Nephron (organoid): Measurements from ENCODE around the gene ASGR2.
"Not testable (repeated sequence)": the region's sequence is repeated elsewhere in the genome, so short reads cannot be mapped to it uniquely, and the experiment has no call there.

ENCODE experiments used
- H3K27ac Mint-ChIP-seq, 3 experiments: 2 replicates each; pipeline ENCODE4 v1.8.0; 2020; ENCODE audit warnings: mixed read lengths in 3 of 3, mild to moderate bottlenecking in 2 of 3, moderate library complexity in 1 of 3
- H3K27me3 Mint-ChIP-seq: 2 replicates; pipeline ENCODE4 v1.8.0; 2021; ENCODE audit warnings: low read depth, mild to moderate bottlenecking, moderate library complexity, mixed read lengths
- H3K36me3 Mint-ChIP-seq: 2 replicates; pipeline ENCODE4 v1.8.0; 2020; ENCODE audit warnings: low read depth, mixed read lengths
- H3K4me1 Mint-ChIP-seq: 2 replicates; pipeline ENCODE4 v1.8.0; 2020; ENCODE audit warnings: mixed read lengths
- H3K4me3 Mint-ChIP-seq, 3 experiments: 2 replicates each; pipeline ENCODE4 v1.8.0; 2020; ENCODE audit warnings: mild to moderate bottlenecking in 3 of 3, mixed read lengths in 3 of 3, moderate library complexity in 2 of 3
- H3K9me3 Mint-ChIP-seq: 2 replicates; pipeline ENCODE4 v1.8.0; 2020; ENCODE audit warnings: mixed read lengths
- CTCF ChIP-seq, 3 experiments: fragments of 200-600 bp; sonication (generic); IDR thresholded peaks; one replicate each; pipeline ENCODE4 v1.5.0; 2021; ENCODE audit warnings: antibody characterized with exemption in 3 of 3; ENCODE audit not compliant: unreplicated experiment in 3 of 3

ASGR2 gene

GRCh38 chr17:7107795-7108559 lies 6.6 kb downstream of the ASGR2 start:
- TF ChIP-seq CTCF (IDR thresholded peaks at IDR 0.05; ENCODE audit: unreplicated experiment in 3 of 3): no peak
- no peak overlapping the region for H3K4me3 Mint-ChIP-seq
- no peaks in the 10 kb centered on the region for H3K4me1 Mint-ChIP-seq
- H3K36me3 Mint-ChIP-seq: no peaks in the 10 kb centered on the region
- H3K27ac Mint-ChIP-seq: no peak overlapping the region
- H3K27me3 Mint-ChIP-seq: peaks cover 9% of the 10 kb centered on the region
- no peaks in the 10 kb centered on the region for H3K9me3 Mint-ChIP-seq

GRCh38 chr17:7107012-7107754 lies 7.4 kb downstream of the ASGR2 start:
- no peak for TF ChIP-seq CTCF (IDR thresholded peaks at IDR 0.05; ENCODE audit: unreplicated experiment in 3 of 3)
- Mint-ChIP-seq H3K4me3 (no peak overlapping the region), H3K36me3 (no peaks in the 10 kb centered on the region), H3K9me3 (no peaks in the 10 kb centered on the region), H3K27me3 (peaks cover 14% of the 10 kb centered on the region), H3K4me1 (no peaks in the 10 kb centered on the region), H3K27ac (no peak overlapping the region)

GRCh38 chr17:7102421-7102820 lies 12.2 kb downstream of the ASGR2 start:
- TF ChIP-seq CTCF (IDR thresholded peaks at IDR 0.05; ENCODE audit: unreplicated experiment in 3 of 3): no peak
- no peak overlapping the region for H3K4me3 Mint-ChIP-seq
- no peaks in the 10 kb centered on the region for H3K9me3 Mint-ChIP-seq
- no peaks in the 10 kb centered on the region for H3K4me1 Mint-ChIP-seq
- H3K27me3 Mint-ChIP-seq: peaks cover 23% of the 10 kb centered on the region
- no peaks in the 10 kb centered on the region for H3K36me3 Mint-ChIP-seq
- H3K27ac Mint-ChIP-seq: no peak overlapping the region

DNA sequence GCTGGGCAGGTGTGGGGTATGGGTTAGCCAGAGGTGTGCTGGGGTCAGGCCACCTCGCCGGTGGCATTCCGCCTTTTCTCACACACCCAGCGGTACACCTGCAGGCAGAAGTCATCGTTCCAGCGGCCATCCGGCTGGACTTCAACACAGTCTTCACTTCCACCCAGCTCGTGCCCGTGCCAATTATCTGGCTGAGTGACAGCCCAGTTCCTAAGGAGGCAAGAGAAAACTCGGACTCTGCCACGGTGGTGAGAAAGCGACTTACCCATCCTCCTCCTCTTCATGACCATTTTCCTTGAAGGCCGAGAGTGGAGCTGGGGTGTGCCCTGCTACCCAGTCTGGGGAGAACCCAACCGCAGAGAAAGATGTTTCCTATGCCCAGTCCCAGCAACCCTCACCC lies 13.1 kb downstream of the ASGR2 start:
- TF ChIP-seq CTCF (IDR thresholded peaks at IDR 0.05; ENCODE audit: unreplicated experiment in 3 of 3): no peak
- Mint-ChIP-seq H3K27ac (no peak overlapping the region), H3K4me1 (no peaks in the 10 kb centered on the region), H3K27me3 (peaks cover 23% of the 10 kb centered on the region), H3K9me3 (no peaks in the 10 kb centered on the region), H3K36me3 (no peaks in the 10 kb centered on the region), H3K4me3 (no peak overlapping the region)

DNA sequence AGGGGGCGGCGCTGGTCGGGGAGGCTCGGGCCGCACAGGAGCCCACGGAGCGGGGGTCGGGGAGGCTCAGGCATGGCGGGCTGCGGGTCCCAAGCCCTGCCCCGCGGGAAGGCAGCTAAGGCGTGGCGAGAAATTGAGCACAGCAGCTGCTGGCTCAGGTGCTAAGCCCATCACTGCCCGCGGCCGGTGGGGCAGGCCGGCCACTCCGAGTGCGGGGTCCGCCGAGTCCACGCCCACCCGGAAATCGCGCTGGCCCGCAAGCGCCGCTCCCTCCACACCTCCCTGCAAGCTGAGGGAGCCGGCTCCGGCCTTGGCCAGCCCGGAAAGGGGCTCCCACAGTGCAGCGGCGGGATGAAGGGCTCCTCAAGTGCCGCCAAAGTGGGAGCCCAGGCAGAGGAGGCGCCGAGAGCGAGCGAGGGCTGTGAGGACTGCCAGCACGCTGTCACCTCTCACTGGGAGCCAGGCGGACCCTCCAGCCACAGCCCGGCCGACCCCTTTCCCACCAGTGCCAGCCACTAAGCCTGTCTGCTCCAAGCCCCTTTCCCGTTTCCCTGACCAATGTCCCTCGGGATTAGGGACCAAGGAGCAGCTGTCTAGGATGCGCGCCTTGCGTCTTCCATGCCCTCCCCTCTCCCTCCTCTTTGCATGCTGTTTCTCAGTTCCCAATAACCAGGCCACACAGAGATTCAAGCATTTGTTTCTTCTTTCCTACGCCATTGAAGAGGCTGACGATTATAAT lies 13.8 kb downstream of the ASGR2 start:
- H3K9me3 Mint-ChIP-seq, H3K36me3 Mint-ChIP-seq, H3K4me1 Mint-ChIP-seq, H3K4me3 Mint-ChIP-seq, H3K27ac Mint-ChIP-seq: not testable (repeated sequence)
- H3K27me3 Mint-ChIP-seq: peaks cover 23% of the 10 kb centered on the region

GRCh38 chr17:7098802-7099459 lies 15.7 kb downstream of the ASGR2 start:
- no peak for TF ChIP-seq CTCF (IDR thresholded peaks at IDR 0.05; ENCODE audit: unreplicated experiment in 3 of 3)
- Mint-ChIP-seq H3K9me3 (no peaks in the 10 kb centered on the region), H3K36me3 (no peaks in the 10 kb centered on the region), H3K27me3 (peaks cover 32% of the 10 kb centered on the region), H3K4me1 (no peaks in the 10 kb centered on the region), H3K4me3 (no peak overlapping the region), H3K27ac (no peak overlapping the region)
